Gastrocnemius medialis (tissue), 4 donors: ENCODE measurements around the gene USP32. TPM values are rescaled to one million over a fixed set of nuclear protein-coding genes. Genes with fewer than 3 reads are reported as not detected.
"Not testable (repeated sequence)": the region's sequence is repeated elsewhere in the genome, so short reads cannot be mapped to it uniquely, and the experiment has no call there.

ENCODE experiments used
- ATAC-seq, 2 donors: fragments of 150-250 bp; one replicate each; pipeline ENCODE4 v1.9.1; 2016
- DNase-seq, 2 donors: peaks; one replicate each; pipeline ENCODE4 v3.0.0-alpha.2; 2019
- H3K27ac ChIP-seq, 4 donors: fragments of 200-600 bp; sonication (generic); 1 replicate in 1 of 4; 2 replicates in 3 of 4; pipeline ENCODE4 v1.5.1; 2016 to 2018; ENCODE audit warnings: mild to moderate bottlenecking in 2 of 4, moderate library complexity in 1 of 4
- H3K27me3 ChIP-seq, 3 donors: fragments of 200-600 bp; sonication (generic) in 2 of 3; 1 replicate in 1 of 3; 2 replicates in 2 of 3; pipeline versions ENCODE4 v1.5.1 to v1.6.0; 2016 to 2019; ENCODE audit warnings: mild to moderate bottlenecking in 1 of 3, moderate library complexity in 1 of 3
- H3K36me3 ChIP-seq, 2 donors: fragments of 200-600 bp; sonication (generic) in 1 of 2; one replicate each; pipeline ENCODE4 v1.5.1; 2017 to 2018
- H3K4me1 ChIP-seq, 2 donors: fragments of 200-600 bp; sonication (generic) in 1 of 2; one replicate each; pipeline ENCODE4 v1.5.1; 2016 to 2017; ENCODE audit warnings: mild to moderate bottlenecking in 2 of 2
- H3K4me3 ChIP-seq, 4 donors: fragments of 200-600 bp; sonication (generic) in 3 of 4; 1 replicate in 1 of 4; 2 replicates in 3 of 4; pipeline ENCODE4 v1.5.1; 2016 to 2019; ENCODE audit warnings: mild to moderate bottlenecking in 2 of 4
- H3K9me3 ChIP-seq, 3 donors: fragments of 200-600 bp; sonication (generic) in 2 of 3; 1 replicate in 1 of 3; 2 replicates in 2 of 3; pipeline ENCODE4 v1.5.1; 2016 to 2019
- POLR2A ChIP-seq, 2 donors: fragments of 450-650 bp; IDR thresholded peaks; one replicate each; pipeline ENCODE4 v1.6.1; 2017; ENCODE audit warnings: antibody characterized with exemption in 2 of 2, mild to moderate bottlenecking in 2 of 2, moderate library complexity in 2 of 2
- in situ Hi-C, 4 donors: fragments of 200-750 bp; cut with MboI; loops; one replicate each; pipeline versions ENCODE4 v1.15.0 to v1.8.0; 2017; ENCODE audit warnings: low sequenced_read_pairs in 4 of 4
- intact Hi-C: fragments of 100-400 bp; cut with DNase I; formaldehyde crosslinking; loops from one replicate; pipeline ENCODE4 v1.15.1; 2023; ENCODE audit warnings: low total_unique reads
- total RNA-seq, 4 donors: library from RNA; depleted of rRNA; stranded (reverse); fragments of >200 nt; gene quantifications; one replicate each; pipeline versions ENCODE4 v1.1.0 to v1.2.3, GENCODE V29; 2016
- TF ChIP-seq, protein P1 (sequence below), 5 experiments: fragments of 450-650 bp in 3 of 5; fragments of 200-600 bp in 2 of 5; sonication (generic) in 2 of 5; IDR thresholded peaks in 4 of 5; conservative IDR thresholded peaks in 1 of 5; 1 replicate in 4 of 5; 2 replicates in 1 of 5; pipeline ENCODE4 v1.5.1; 2016 to 2019; ENCODE audit warnings: antibody characterized with exemption in 5 of 5, mild to moderate bottlenecking in 3 of 5, moderate library complexity in 3 of 5

The USP32 gene
- total RNA-seq, 4 donors from 2014 or later: 44.4 to 83.2 (median 52.5) TPM

- H3K4me3 ChIP-seq: no peak overlapping the region
- H3K9me3 ChIP-seq: no peaks in the 10 kb centered on the region
- intact Hi-C loops: no loop called here
- no peak overlapping the region for H3K27ac ChIP-seq
- DNase-seq (no peak), ATAC-seq (no peak)
- no peaks in the 10 kb centered on the region for H3K4me1 ChIP-seq
- H3K27me3 ChIP-seq: no peaks in the 10 kb centered on the region
- H3K36me3 ChIP-seq: peaks cover 0 to 82% of the 10 kb centered on the region in 2 donors
- TF ChIP-seq, protein P1, sequence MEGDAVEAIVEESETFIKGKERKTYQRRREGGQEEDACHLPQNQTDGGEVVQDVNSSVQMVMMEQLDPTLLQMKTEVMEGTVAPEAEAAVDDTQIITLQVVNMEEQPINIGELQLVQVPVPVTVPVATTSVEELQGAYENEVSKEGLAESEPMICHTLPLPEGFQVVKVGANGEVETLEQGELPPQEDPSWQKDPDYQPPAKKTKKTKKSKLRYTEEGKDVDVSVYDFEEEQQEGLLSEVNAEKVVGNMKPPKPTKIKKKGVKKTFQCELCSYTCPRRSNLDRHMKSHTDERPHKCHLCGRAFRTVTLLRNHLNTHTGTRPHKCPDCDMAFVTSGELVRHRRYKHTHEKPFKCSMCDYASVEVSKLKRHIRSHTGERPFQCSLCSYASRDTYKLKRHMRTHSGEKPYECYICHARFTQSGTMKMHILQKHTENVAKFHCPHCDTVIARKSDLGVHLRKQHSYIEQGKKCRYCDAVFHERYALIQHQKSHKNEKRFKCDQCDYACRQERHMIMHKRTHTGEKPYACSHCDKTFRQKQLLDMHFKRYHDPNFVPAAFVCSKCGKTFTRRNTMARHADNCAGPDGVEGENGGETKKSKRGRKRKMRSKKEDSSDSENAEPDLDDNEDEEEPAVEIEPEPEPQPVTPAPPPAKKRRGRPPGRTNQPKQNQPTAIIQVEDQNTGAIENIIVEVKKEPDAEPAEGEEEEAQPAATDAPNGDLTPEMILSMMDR (IDR thresholded peaks at IDR 0.05 in 4 of 5, conservative IDR thresholded peaks at IDR 0.05 in 1 of 5): no peak
- TF ChIP-seq POLR2A (IDR thresholded peaks at IDR 0.05): no peak
- in situ Hi-C loops: loop anchor here in 2 of 4 donors (25.0 kb wide), 2 partner anchors 131 to 531 kb away; no protein-coding TSS in a partner anchor
Observed at GRCh38 chr17:60193482-60193881, 198.5 kb downstream of the USP32 start.

DNA sequence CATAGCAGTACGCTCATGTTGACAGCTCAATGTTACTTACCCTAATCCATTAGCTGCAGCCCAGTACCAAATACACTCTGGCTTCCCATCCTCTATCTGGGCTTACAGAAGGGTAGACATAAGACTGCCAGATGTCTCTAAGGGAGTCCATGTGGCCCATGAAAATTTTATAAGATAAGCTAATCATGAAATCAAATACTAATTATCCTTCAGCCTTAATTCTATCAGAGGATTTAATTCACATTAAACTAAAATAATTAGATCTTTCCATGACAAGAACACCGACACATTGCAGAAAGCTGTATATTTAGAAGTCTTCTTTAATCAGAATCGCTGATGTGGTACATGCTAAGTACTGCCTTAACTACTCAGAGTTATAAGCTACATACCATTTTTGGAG lies 198.9 kb downstream of the USP32 start:
- H3K9me3 ChIP-seq, ATAC-seq, H3K27ac ChIP-seq, H3K27me3 ChIP-seq, H3K4me3 ChIP-seq, H3K4me1 ChIP-seq, intact Hi-C loops, DNase-seq: not testable (repeated sequence)
- in situ Hi-C loops: loop anchor here in 2 of 4 donors (25.0 kb wide), 2 partner anchors 131 to 531 kb away; no protein-coding TSS in a partner anchor
- peaks cover 0 to 82% of the 10 kb centered on the region in 2 donors for H3K36me3 ChIP-seq

DNA sequence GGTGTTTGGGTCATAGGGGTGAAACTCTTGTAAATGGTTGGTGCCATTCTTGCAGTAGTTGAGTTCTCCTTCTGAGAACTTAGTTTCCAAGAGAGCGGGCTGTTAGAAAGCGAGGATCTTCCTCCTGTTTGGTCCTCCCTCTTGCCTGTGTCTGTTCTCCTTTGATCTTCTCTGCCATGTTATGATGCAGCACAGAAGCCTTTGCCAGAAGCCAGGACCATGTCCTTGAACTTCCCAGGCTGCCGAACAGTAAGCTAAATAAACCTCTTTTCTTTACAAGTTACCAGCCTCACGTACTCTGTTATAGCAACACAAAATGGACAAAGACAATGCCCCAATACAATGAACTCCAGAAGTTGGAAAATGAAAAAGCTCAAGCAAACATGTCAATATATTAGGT lies 201.9 kb downstream of the USP32 start:
- not testable (repeated sequence) for DNase-seq

GRCh38 chr17:60188759-60189158 lies 203.2 kb downstream of the USP32 start:
- in situ Hi-C loops: loop anchor here in 2 of 4 donors (25.0 kb wide), 2 partner anchors 126 to 526 kb away; no protein-coding TSS in a partner anchor

More for the DNA sequence above, 201.9 kb downstream of the USP32 start:
- H3K4me1 ChIP-seq, H3K4me3 ChIP-seq, intact Hi-C loops, H3K27me3 ChIP-seq, ATAC-seq, H3K27ac ChIP-seq, H3K9me3 ChIP-seq: not testable (repeated sequence)
- in situ Hi-C loops: loop anchor here in 2 of 4 donors (25.0 kb wide), 2 partner anchors 128 to 528 kb away; no protein-coding TSS in a partner anchor
- H3K36me3 ChIP-seq: peaks cover 0 to 71% of the 10 kb centered on the region in 2 donors

DNA sequence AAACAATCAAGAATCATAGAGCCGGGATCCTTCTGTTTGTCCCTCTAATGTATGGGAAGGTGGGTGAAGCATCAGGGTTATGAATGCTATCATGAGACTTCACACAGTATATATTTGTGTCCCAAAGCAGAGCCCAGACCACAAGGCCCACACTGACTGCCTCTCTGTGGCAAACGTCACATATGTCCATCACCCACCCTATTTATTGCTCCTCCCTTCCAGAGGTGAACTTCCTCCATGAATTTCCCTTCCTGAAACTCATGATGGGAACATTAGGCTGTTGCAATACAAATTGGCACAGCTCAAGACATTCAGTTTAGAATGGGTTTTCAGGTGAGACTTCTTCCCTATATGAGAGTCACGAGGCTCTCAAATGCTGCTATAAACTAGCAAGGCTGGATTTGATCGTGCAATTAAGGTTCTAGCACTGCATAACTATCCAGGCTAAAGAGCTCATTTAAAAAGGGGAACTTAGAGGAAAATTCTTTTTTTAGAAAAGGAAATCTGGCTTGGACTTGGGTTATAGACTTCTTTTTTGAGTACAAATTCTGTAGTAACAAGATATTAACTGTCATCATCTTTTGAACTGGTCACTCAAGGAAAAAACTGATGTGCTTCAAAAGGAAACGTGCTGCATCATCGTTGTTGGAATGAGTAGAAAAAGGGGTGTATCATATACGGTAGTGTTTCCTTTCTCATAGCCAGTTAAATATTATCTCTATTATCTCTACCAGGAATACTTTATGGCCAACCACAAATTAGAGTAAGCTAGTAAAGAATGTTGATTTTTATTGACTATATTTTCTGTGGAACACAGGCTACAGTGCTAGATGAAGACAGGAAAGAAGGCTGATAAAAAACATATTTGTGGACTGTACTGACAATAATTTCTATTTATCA lies 204.8 kb downstream of the USP32 start:
- H3K36me3 ChIP-seq: peaks cover under 1 to 73% of the 10 kb centered on the region in 2 donors
- H3K9me3 ChIP-seq, intact Hi-C loops, H3K4me1 ChIP-seq, ATAC-seq, DNase-seq, H3K27me3 ChIP-seq, H3K4me3 ChIP-seq: not testable (repeated sequence)
- in situ Hi-C loops: loop anchor here in 2 of 4 donors (25.0 kb wide), 2 partner anchors 125 to 525 kb away; no protein-coding TSS in a partner anchor
- H3K27ac ChIP-seq: peak overlapping the region in 1 of 4 donors; percentile 4

More at GRCh38 chr17:60188759-60189158, 203.2 kb downstream of the USP32 start:
- Histone ChIP-seq H3K4me1 (no peaks in the 10 kb centered on the region), H3K9me3 (no peaks in the 10 kb centered on the region), H3K36me3 (peaks cover 0 to 66% of the 10 kb centered on the region in 2 donors), H3K27me3 (no peaks in the 10 kb centered on the region), H3K27ac (no peak overlapping the region), H3K4me3 (no peak overlapping the region)
- DNase-seq (no peak), ATAC-seq (no peak)
- no peak for TF ChIP-seq POLR2A (IDR thresholded peaks at IDR 0.05)
- TF ChIP-seq, protein P1 (IDR thresholded peaks at IDR 0.05 in 4 of 5, conservative IDR thresholded peaks at IDR 0.05 in 1 of 5): no peak
- intact Hi-C loops: no loop called here

- DNase-seq, intact Hi-C loops, H3K27ac ChIP-seq, H3K4me1 ChIP-seq, H3K27me3 ChIP-seq, ATAC-seq, H3K4me3 ChIP-seq, H3K9me3 ChIP-seq: not testable (repeated sequence)
- in situ Hi-C loops: loop anchor here in 2 of 4 donors (25.0 kb wide), 2 partner anchors 124 to 524 kb away; no protein-coding TSS in a partner anchor
- H3K36me3 ChIP-seq: peaks cover 5 to 74% of the 10 kb centered on the region in 2 donors
Observed at GRCh38 chr17:60186372-60186771, 205.6 kb downstream of the USP32 start.

- H3K27me3 ChIP-seq, H3K27ac ChIP-seq, H3K4me3 ChIP-seq, ATAC-seq, DNase-seq, H3K4me1 ChIP-seq, intact Hi-C loops, H3K9me3 ChIP-seq: not testable (repeated sequence)
- in situ Hi-C loops: loop anchor here in 2 of 4 donors (25.0 kb wide), 2 partner anchors 118 to 518 kb away; no protein-coding TSS in a partner anchor
- peaks cover 5 to 67% of the 10 kb centered on the region in 2 donors for H3K36me3 ChIP-seq
Observed at GRCh38 chr17:60180380-60180779, 211.6 kb downstream of the USP32 start.

DNA sequence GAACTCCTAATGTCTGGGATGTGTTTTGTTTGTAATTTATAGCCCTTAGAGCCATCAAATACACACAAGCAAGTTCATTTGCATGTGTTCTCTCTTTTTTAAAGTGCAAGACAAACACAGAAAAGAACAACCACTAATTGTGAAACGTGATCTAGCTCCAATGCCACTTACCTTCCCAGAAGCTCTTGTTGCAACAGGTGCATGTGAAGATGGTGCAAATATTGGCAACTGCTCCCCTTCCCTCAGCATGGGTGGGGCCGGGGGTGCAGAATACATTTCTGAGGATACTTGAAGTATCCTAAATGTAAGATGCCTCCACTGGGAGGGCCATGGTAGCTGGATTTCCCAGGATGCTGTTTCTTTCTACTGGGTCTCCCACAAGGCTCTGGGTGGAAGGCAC lies 213.8 kb downstream of the USP32 start:
- H3K9me3 ChIP-seq, H3K4me1 ChIP-seq, H3K27me3 ChIP-seq, intact Hi-C loops, H3K4me3 ChIP-seq, DNase-seq, ATAC-seq, H3K27ac ChIP-seq: not testable (repeated sequence)
- in situ Hi-C loops: loop anchor here in 2 of 4 donors (25.0 kb wide), 2 partner anchors 116 to 516 kb away; no protein-coding TSS in a partner anchor
- peaks cover 5 to 53% of the 10 kb centered on the region in 2 donors for H3K36me3 ChIP-seq

DNA sequence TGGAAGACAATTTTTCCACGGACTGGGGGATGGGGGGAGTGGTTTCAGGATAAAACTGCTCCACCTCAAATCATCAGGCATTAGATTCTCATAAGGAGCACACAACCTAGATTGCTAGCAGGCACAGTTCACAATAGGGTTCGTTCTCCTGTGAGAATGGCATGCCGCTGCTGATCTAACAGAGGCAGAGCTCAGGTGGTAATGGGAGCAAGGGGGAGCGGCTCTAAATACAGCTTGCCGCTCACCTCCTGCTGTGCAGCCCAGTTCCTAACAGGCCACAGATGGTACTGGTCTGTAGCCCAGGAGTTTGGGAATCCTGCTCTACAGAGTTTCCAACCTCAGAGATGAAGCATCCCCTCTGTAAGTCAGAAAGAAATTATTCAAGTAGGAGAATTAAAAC lies 215.2 kb downstream of the USP32 start:
- H3K4me1 ChIP-seq, H3K4me3 ChIP-seq, H3K27me3 ChIP-seq, H3K9me3 ChIP-seq, intact Hi-C loops, H3K27ac ChIP-seq, DNase-seq, ATAC-seq: not testable (repeated sequence)
- peaks cover under 1 to 39% of the 10 kb centered on the region in 2 donors for H3K36me3 ChIP-seq
- in situ Hi-C loops: loop anchor here in 2 of 4 donors (25.0 kb wide), 2 partner anchors 114 to 514 kb away; no protein-coding TSS in a partner anchor
